ENCODE results near the gene MMGT1.
A peak's percentile ranks its signal among the peaks of the same experiment; 100 is the strongest.

The MMGT1 gene

GRCh38 chrX:135973548-135974278, at the start of gene MMGT1:
TSS of gene MMGT1 (minus strand) at chrX:135973988. CDS start at chrX:135973675, 313 bp downstream.
- peak; percentile 88 for DNase-seq

- DNase-seq: no peak
Observed at GRCh38 chrX:136021903-136022302, 48.1 kb upstream of the MMGT1 start.

DNA sequence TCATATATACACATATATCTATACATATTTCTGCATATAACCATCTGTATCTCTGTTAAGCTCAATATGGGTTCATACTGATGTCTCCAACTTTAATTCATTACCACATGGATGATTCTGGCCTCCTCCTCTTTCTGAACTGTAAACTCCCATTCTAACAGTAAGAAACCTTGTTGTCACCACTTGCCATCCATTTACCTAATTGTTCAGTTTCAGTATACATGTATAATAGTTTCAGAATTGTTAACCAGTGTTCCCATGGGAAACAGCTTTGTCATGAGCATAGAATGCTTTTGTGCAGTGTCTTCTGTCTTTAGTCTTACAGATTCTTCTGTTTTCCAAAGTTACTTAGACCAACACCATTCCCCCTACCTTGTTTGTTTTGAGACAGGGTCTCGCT, 47.4 kb upstream of the MMGT1 start:
- no peak for DNase-seq

- DNase-seq: no peak
Observed at GRCh38 chrX:136019226-136019625, 45.4 kb upstream of the MMGT1 start.

- no peak for DNase-seq
Observed at GRCh38 chrX:136016881-136017280, 43.1 kb upstream of the MMGT1 start.

- no peak for DNase-seq
Observed at GRCh38 chrX:136015016-136015415, 41.2 kb upstream of the MMGT1 start.

- DNase-seq: no peak
Observed at GRCh38 chrX:135988245-135988644, 14.5 kb upstream of the MMGT1 start.

DNA sequence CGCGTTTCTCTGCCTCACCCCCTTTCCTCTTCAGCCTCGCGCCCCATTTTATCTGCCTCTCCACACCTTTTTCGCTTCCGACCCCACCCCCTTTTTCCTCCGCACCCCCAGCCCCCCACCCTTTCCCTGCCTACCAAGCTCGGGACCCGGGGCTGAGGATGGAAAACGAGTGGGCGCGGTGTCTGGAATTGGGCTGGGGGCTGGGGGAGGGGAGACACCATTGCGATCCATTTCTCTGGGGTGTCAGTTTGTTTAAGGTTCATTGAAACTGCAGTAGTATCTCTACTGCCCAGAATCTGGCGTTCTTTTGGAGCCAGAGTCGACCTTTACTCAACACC, 12.2 kb upstream of the MMGT1 start:
- DNase-seq: no peak

DNA sequence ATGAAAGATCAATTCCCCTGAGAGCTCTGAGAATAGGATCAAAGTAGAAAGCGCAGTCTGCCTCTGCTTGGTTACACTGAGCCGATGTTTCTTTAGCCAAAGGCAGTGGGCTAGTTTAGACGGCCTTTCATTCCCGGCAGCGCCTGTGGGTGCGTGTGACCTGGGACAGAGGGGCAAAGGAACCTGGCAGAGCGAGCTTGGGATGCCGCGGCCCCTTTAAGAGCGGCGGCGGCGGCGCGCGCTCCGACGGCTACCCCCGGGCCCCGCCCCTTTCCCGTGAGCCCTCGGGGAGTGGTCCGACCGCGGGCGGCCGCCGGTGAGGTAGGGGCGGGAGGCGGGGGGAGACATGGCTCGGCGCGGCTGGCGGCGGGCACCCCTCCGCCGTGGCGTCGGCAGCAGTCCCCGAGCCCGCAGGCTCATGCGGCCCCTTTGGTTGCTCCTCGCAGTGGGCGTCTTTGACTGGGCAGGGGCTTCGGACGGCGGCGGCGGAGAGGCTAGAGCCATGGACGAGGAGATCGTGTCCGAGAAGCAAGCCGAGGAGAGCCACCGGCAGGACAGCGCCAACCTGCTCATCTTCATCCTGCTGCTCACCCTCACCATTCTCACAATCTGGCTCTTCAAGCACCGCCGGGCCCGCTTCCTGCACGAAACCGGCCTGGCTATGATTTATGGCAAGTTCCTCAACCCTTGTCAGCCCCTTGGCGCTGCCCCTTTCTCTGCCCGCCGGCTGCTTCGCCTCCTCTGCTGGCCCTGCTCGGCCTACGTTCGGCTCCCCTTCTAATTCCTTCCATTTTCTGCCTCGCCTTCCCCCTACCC, 11.6 kb upstream of the MMGT1 start, which contains the start of gene SLC9A6:
SLC9A6 (plus strand) TSS at position 279 of the 816 bp plus-strand sequence; CDS start at position 503, 224 bp downstream.
- peak; percentile 72 for DNase-seq

GRCh38 chrX:135984791-135985156, 11.0 kb upstream of the MMGT1 start:
- no peak for DNase-seq

DNA sequence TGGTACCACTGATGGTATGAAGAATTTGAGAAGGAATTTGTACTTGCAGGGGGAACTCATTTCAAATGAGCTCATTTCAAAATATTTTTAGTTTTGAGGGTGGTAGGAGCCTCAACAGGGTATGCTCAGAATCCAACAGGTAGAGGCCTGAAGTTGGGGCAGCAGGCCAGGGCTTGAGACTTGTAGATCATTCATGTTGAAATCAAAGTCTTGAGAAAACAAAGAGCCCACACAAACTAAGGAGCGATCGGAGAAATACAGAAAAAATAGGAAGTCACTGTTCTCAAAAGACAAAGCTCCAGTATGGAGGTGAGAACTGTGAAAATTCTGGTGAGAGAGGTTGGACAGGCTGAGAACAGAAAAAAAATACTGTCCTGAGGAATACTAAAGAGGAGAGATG, 10.5 kb upstream of the MMGT1 start:
- no peak for DNase-seq

GRCh38 chrX:135982860-135983259, 9.1 kb upstream of the MMGT1 start:
- no peak for DNase-seq

DNA sequence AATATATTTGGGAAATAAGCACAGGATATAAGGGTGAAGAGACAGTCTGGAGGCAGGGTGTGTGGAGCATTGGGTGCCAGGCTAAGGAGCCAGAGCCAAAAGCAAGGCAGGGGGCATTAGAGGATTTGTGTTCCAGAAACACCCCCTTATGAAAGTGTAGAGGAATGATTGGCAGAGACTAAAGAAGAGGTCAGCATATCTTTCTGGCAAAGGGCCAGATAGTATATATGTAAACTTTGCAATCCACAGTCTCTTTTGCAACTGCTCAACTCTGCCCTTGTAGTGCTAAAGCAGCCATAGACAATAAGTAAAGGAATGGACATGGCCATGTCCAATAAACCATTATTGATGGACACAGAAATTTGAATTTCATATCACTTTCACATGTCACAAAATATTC, 7.9 kb upstream of the MMGT1 start:
- DNase-seq: no peak

GRCh38 chrX:135981010-135981409, 7.2 kb upstream of the MMGT1 start:
- DNase-seq: no peak

DNA sequence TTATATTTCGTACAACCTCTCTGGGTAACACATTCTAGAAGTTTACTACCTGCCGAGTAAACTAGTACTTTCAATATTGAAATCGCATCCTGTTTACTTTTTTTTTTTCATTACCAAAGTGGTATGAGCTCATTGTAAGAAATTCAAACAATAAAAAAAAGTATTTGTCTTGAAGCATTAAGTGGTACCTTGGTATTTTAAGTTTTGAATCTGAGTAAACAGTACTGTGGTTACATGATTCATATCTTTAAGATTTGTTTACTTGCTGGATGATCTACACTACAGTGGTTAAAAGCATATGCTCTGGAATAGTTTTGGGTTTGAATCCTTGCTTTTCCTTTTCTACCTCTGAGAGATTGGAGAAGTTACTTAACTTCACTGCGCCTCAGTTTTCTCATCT, 3.8 kb upstream of the MMGT1 start:
- DNase-seq: no peak

- no peak for DNase-seq
Observed at GRCh38 chrX:135975421-135975820, 1.6 kb upstream of the MMGT1 start.

- DNase-seq: peak; percentile 77
Observed at GRCh38 chrX:135974279-135974856, 580 bp upstream of the MMGT1 start.

- no peak for DNase-seq
Observed at GRCh38 chrX:135973025-135973547, 702 bp downstream of the MMGT1 start.

GRCh38 chrX:135951291-135951690, 22.5 kb downstream of the MMGT1 start:
- no peak for DNase-seq

GRCh38 chrX:135944486-135944885, 29.3 kb downstream of the MMGT1 start:
- DNase-seq: no peak

DNA sequence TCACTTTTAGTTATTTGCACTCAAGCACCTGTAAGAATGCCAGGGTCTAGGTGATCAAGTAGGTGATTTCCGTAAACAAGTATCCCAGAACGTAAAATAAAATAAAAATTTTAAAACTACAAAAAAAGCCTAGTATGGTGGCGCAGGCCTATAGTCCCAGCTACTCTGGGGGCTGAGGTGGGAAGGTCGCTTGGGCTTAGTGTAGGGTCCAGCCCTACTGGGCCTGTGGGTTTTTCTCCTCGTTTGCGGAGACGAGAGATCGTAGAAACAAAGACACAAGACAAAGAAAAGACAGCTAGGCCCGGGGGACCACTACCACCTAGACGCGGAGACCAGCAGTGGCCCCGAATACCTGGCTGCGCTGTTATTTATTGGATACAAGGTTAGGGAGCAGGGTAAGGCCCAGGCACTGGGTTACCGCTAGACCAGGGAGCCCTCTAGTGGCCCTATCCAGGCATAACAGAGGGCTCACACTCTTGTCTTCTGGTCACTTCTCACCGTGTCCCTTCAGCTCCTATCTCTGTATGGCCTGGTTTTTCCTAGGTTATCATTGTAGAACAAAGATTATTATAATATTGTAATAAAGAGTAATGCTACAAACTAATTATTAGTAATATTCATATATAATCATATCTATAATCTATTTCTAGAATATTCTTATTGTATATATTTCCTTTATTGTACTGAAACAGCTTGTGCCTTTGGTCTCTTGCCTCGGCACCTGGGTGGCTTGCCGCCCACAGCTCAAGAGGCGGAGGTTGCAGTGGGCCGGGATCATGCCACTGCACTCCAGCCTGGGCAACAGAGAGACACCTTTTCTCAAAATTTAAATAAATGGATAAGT, 41.9 kb downstream of the MMGT1 start:
- DNase-seq: peak; percentile 19

GRCh38 chrX:135927897-135928296, 45.9 kb downstream of the MMGT1 start:
- DNase-seq: no peak

DNA sequence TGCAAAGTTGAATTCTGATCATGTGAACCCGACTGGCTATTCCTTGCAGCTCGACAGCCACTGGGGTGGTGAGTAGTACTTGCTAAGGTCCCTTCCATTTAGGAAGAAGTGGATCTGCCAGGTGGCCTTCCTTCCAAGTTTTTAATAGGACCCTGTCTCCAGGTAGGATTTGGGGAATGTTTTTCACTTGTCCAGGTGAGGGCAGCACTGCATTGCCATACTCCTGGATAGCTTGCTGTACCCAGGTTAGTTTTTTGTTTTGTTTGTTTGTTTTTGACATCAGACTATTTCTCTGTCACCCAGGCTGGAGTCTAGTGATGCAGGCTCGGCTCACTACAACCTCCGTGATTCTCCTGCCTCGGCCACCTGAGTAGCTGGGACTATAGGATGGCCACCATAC, 50.4 kb downstream of the MMGT1 start:
- DNase-seq: no peak

All from CD4-positive, alpha-beta T cell treated with Interleukin-15 for 1 hour (primary cell).